Inferior parietal cortex (tissue), 1 donor: ENCODE results near the gene FMNL2.

ENCODE experiments used
- DNase-seq: peaks from one replicate; pipeline ENCODE4 v3.0.0-alpha.2; 2016; ENCODE audit errors: extremely low spot score

Gene FMNL2

GRCh38 chr2:152582081-152582480 is 247.1 kb downstream of the FMNL2 start:
- no peak for DNase-seq

GRCh38 chr2:152583512-152584229 is 248.7 kb downstream of the FMNL2 start:
- no peak for DNase-seq

- DNase-seq = no peak
Observed at GRCh38 chr2:152584301-152584700, 249.3 kb downstream of the FMNL2 start.

GRCh38 chr2:152585830-152586484 is 251.0 kb downstream of the FMNL2 start:
- DNase-seq = no peak

- DNase-seq = no peak
Observed at GRCh38 chr2:152587187-152587947, 252.4 kb downstream of the FMNL2 start.

- no peak for DNase-seq
Observed at GRCh38 chr2:152588998-152589397, 254.0 kb downstream of the FMNL2 start.

- no peak for DNase-seq
Observed at GRCh38 chr2:152594022-152594766, 259.2 kb downstream of the FMNL2 start.

GRCh38 chr2:152594792-152595191 is 259.8 kb downstream of the FMNL2 start:
- no peak for DNase-seq

GRCh38 chr2:152598975-152599759 is 264.2 kb downstream of the FMNL2 start:
- no peak for DNase-seq

GRCh38 chr2:152600051-152600657 is 265.2 kb downstream of the FMNL2 start:
- DNase-seq = no peak

- no peak for DNase-seq
Observed at GRCh38 chr2:152600697-152601096, 265.7 kb downstream of the FMNL2 start.

GRCh38 chr2:152602750-152603149 is 267.8 kb downstream of the FMNL2 start:
- no peak for DNase-seq

GRCh38 chr2:152603166-152603565 is 268.2 kb downstream of the FMNL2 start:
- no peak for DNase-seq

GRCh38 chr2:152606081-152606480 is 271.1 kb downstream of the FMNL2 start:
- no peak for DNase-seq

GRCh38 chr2:152606941-152607340 is 272.0 kb downstream of the FMNL2 start:
- DNase-seq = no peak

- no peak for DNase-seq
Observed at GRCh38 chr2:152607793-152608300, 272.9 kb downstream of the FMNL2 start.

- DNase-seq = no peak
Observed at GRCh38 chr2:152609154-152609553, 274.2 kb downstream of the FMNL2 start.

GRCh38 chr2:152609699-152610098 is 274.7 kb downstream of the FMNL2 start:
- no peak for DNase-seq

- no peak for DNase-seq
Observed at GRCh38 chr2:152611458-152612231, 276.7 kb downstream of the FMNL2 start.

- no peak for DNase-seq
Observed at GRCh38 chr2:152613235-152613634, 278.3 kb downstream of the FMNL2 start.
